Breast epithelium (tissue), 4 donors: ENCODE results near the gene LEFTY2. TPM values are rescaled to one million over a fixed set of nuclear protein-coding genes. Genes with fewer than 3 reads are reported as not detected.

Experiments
- DNase-seq, 2 donors: peaks; one replicate each; pipeline ENCODE4 v3.0.0-alpha.2; 2019; ENCODE audit warnings: low spot score in 2 of 2
- H3K27ac ChIP-seq, 2 donors: fragments of 200-600 bp; sonication (generic) in 1 of 2; one replicate each; pipeline ENCODE4 v1.5.1; 2016 to 2019; ENCODE audit warnings: mild to moderate bottlenecking in 1 of 2
- H3K27me3 ChIP-seq, 2 donors: fragments of 200-600 bp; sonication (generic) in 1 of 2; one replicate each; pipeline versions ENCODE4 v1.5.1 to v1.6.0; 2017 to 2019; ENCODE audit warnings: control low read depth in 1 of 2, mild to moderate bottlenecking in 1 of 2
- H3K36me3 ChIP-seq: fragments of 200-600 bp; one replicate; pipeline ENCODE4 v1.5.1; 2019
- H3K4me1 ChIP-seq, 2 donors: fragments of 200-600 bp; sonication (generic); one replicate each; pipeline ENCODE4 v1.5.1; 2016 to 2019; ENCODE audit warnings: control low read depth in 1 of 2
- H3K4me3 ChIP-seq, 3 donors: fragments of 200-600 bp; sonication (generic); 1 replicate in 2 of 3; 2 replicates in 1 of 3; pipeline ENCODE4 v1.5.1; 2016 to 2019; ENCODE audit warnings: mild to moderate bottlenecking in 3 of 3, moderate library complexity in 2 of 3
- H3K9me3 ChIP-seq, 2 donors: fragments of 200-600 bp; sonication (generic) in 1 of 2; one replicate each; pipeline ENCODE4 v1.5.1; 2016 to 2019; ENCODE audit warnings: control low read depth in 1 of 2
- POLR2A ChIP-seq: fragments of 450-650 bp; IDR thresholded peaks from one replicate; pipeline ENCODE4 v1.6.1; 2016; ENCODE audit warnings: antibody characterized with exemption, mild to moderate bottlenecking, moderate library complexity
- POLR2AphosphoS5 ChIP-seq, 3 donors: sonication (generic); formaldehyde crosslinking; IDR thresholded peaks; one replicate each; pipeline ENCODE4 v1.6.1; 2017; ENCODE audit warnings: antibody characterized with exemption in 3 of 3
- intact Hi-C: fragments of 100-400 bp; cut with DNase I; formaldehyde crosslinking; loops from one replicate; pipeline ENCODE4 v1.15.1; 2023; ENCODE audit warnings: low total_unique reads
- total RNA-seq, 3 donors: library from RNA; depleted of rRNA; stranded (reverse); fragments of >200 nt; gene quantifications; one replicate each; pipeline ENCODE4 v1.1.0, GENCODE V29; 2016
- TF ChIP-seq, protein P1 (sequence below), 3 donors: fragments of 450-650 bp; IDR thresholded peaks; one replicate each; pipeline ENCODE4 v1.5.1; 2016 to 2017; ENCODE audit warnings: antibody characterized with exemption in 3 of 3, mild to moderate bottlenecking in 3 of 3, moderate library complexity in 3 of 3

The LEFTY2 gene
- total RNA-seq, 3 donors from 2014 or later: 0.88 to 0.96 TPM; not detected in 1

GRCh38 chr1:225917536-225917935 is 23.5 kb downstream of the LEFTY2 start:
- no peaks in the 10 kb centered on the region for H3K27me3 ChIP-seq
- H3K4me1 ChIP-seq: peaks cover 0 to 14% of the 10 kb centered on the region in 2 donors
- intact Hi-C loops: no loop called here
- H3K36me3 ChIP-seq: no peaks in the 10 kb centered on the region
- no peak overlapping the region for H3K27ac ChIP-seq
- no peak for DNase-seq
- H3K4me3 ChIP-seq: no peak overlapping the region
- H3K9me3 ChIP-seq: no peaks in the 10 kb centered on the region
- TF ChIP-seq POLR2AphosphoS5 (IDR thresholded peaks at IDR 0.05): no peak

DNA sequence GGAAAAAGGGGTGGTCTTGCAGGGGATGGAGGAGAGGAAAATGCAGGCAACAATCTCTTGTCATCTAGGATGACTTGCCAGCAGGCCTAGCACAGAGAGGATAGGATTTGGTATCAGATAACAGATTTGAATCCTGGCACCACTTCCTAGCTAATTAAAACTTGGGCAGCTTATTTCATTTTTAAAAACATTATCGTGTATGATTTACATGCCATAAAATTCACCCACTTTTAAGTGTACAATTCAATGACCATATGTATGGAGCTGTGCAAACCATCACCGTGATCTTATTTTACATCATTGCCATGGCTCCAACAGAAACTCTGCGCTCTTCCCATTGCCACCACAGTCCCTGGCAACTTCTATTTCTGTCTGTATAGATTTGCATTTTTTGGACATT is 23.9 kb downstream of the LEFTY2 start:
- Histone ChIP-seq H3K9me3 (no peaks in the 10 kb centered on the region), H3K27me3 (no peaks in the 10 kb centered on the region), H3K36me3 (no peaks in the 10 kb centered on the region), H3K4me1 (peaks cover 0 to 9% of the 10 kb centered on the region in 2 donors), H3K27ac (no peak overlapping the region), H3K4me3 (no peak overlapping the region)
- DNase-seq: no peak
- TF ChIP-seq POLR2AphosphoS5 (IDR thresholded peaks at IDR 0.05) (no peak), POLR2A (no peak)
- TF ChIP-seq, protein P1, sequence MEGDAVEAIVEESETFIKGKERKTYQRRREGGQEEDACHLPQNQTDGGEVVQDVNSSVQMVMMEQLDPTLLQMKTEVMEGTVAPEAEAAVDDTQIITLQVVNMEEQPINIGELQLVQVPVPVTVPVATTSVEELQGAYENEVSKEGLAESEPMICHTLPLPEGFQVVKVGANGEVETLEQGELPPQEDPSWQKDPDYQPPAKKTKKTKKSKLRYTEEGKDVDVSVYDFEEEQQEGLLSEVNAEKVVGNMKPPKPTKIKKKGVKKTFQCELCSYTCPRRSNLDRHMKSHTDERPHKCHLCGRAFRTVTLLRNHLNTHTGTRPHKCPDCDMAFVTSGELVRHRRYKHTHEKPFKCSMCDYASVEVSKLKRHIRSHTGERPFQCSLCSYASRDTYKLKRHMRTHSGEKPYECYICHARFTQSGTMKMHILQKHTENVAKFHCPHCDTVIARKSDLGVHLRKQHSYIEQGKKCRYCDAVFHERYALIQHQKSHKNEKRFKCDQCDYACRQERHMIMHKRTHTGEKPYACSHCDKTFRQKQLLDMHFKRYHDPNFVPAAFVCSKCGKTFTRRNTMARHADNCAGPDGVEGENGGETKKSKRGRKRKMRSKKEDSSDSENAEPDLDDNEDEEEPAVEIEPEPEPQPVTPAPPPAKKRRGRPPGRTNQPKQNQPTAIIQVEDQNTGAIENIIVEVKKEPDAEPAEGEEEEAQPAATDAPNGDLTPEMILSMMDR (IDR thresholded peaks at IDR 0.05): no peak
- intact Hi-C loops: no loop called here

DNA sequence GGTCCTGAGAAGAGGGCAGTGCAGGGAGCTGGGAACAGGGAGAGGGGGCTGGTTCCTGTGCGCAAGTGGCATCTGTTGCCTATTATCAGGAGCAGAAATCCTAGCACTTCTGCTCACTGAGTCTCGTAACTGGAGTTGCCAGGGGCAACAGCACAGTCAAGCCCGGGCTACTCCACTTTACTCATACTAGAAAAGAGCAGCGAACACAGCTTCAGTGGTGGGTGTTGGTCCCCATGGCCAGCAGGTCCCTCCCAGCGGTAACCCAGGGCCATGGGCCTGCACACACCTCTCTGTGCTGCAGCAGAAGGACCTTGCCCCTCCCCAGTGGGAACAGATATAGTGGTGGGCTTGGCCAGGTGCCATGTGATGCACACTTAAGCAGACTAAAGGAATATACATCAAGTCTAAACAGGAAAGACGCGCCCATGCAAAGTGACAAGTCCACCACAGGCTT is 25.5 kb downstream of the LEFTY2 start:
- intact Hi-C loops: no loop called here
- no peak for TF ChIP-seq POLR2AphosphoS5 (IDR thresholded peaks at IDR 0.05)
- Histone ChIP-seq H3K27me3 (no peaks in the 10 kb centered on the region), H3K36me3 (no peaks in the 10 kb centered on the region), H3K9me3 (no peaks in the 10 kb centered on the region), H3K27ac (no peak overlapping the region), H3K4me3 (no peak overlapping the region), H3K4me1 (no peaks in the 10 kb centered on the region)
- DNase-seq: no peak

DNA sequence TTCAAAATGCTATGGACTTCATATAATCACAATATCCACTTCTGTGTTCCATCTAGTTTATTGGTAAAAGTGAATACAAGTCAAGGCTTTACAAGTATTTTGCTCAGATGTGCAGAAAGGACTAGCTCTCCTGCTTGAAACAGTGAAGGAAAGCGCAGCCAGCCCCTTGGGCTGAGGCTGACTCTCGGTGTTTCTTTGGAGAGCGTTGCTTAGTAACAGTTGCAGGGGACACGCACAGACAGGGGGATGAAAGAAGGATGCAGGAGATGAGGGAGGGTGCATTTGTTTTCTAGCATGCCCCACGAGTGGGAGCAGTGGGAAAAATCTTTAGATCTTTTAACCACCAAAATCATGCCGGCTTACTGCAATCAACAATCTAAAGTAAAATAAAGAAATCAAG is 26.1 kb downstream of the LEFTY2 start:
- H3K27me3 ChIP-seq: no peaks in the 10 kb centered on the region
- H3K9me3 ChIP-seq: no peaks in the 10 kb centered on the region
- H3K4me1 ChIP-seq: no peaks in the 10 kb centered on the region
- intact Hi-C loops: no loop called here
- DNase-seq: no peak
- TF ChIP-seq POLR2AphosphoS5 (IDR thresholded peaks at IDR 0.05) (no peak), POLR2A (no peak)
- TF ChIP-seq, protein P1 (IDR thresholded peaks at IDR 0.05): no peak
- H3K36me3 ChIP-seq: no peaks in the 10 kb centered on the region
- H3K4me3 ChIP-seq: no peak overlapping the region
- no peak overlapping the region for H3K27ac ChIP-seq

- no peak for DNase-seq
- intact Hi-C loops: no loop called here
- no peaks in the 10 kb centered on the region for H3K36me3 ChIP-seq
These were observed 26.6 kb downstream of the LEFTY2 start for GRCh38 chr1:225914391-225914790.

More at GRCh38 chr1:225914391-225914790, 26.6 kb downstream of the LEFTY2 start:
- no peaks in the 10 kb centered on the region for H3K4me1 ChIP-seq
- H3K9me3 ChIP-seq: no peaks in the 10 kb centered on the region
- H3K27me3 ChIP-seq: no peaks in the 10 kb centered on the region
- H3K27ac ChIP-seq: no peak overlapping the region
- H3K4me3 ChIP-seq: no peak overlapping the region
- TF ChIP-seq POLR2A: no peak
- TF ChIP-seq, protein P1 (IDR thresholded peaks at IDR 0.05): no peak
- TF ChIP-seq POLR2AphosphoS5 (IDR thresholded peaks at IDR 0.05): no peak
